Subcutaneous preadipocyte (primary cell): ENCODE measurements around the gene MGST1. TPM values are rescaled to one million over a fixed set of nuclear protein-coding genes. Genes with fewer than 3 reads are reported as not detected.

Source experiments
- total RNA-seq: library from RNA; depleted of rRNA; stranded (reverse); fragments of >200 nt; gene quantifications from 2 replicates; pipeline ENCODE4 v1.2.3, GENCODE V29; 2012

The MGST1 gene
- total RNA-seq = 206 and 293 TPM in 2 replicates

DNA sequence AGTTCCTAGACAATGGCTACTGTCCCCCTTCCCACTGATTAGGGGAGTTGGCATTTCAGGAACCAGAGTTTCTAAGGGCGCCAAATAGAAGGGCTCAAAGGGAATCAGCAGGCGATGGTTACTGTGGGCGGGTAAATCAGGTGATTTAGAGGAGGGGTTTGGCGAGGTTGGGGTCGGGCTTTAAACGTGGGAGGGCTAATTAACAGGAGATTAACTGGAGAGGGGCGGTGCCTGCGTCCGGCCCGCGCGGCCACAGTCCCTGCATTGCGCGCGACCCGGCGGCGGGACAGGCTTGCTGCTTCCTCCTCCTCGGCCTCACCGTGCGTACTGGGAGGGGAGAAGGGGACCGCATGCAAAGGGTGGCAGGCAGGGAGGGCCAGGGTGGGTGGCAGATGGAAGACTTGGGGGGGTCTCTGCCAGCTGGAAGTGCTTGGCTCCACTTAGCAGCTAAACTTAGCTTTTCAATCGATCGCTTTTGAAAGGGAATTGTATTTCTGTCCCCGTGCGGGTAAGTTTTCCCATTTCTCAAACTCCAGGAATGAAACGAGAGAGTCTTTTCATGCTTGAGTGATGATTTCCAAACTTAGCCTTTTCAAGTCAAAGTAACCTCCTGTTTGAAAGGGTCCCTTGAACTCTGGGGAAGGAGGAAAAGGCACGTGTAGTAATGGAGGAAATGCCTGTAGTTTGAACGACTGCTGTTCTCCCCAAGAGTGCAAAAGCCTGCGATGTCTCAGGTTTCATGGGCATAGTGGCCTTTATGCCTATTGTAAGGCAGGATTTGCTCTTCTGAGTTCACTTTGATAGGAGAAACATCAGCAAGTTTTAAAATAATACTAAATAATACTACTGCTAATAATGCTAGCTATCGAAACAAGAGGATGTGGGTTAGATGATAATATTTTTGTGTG, at the start of gene MGST1:
Gene MGST1 (plus strand): TSS at position 255 of the 908 bp plus-strand sequence. CDS start 6,608 bp downstream, outside the sequence.

Other genes with a start within 250 kb of the MGST1 start
- gene SLC15A5, start 70.0 kb upstream of the MGST1 start, total RNA-seq = not detected in 2 replicates